ENCODE measurements around the gene SLC22A12.

The SLC22A12 gene

DNA sequence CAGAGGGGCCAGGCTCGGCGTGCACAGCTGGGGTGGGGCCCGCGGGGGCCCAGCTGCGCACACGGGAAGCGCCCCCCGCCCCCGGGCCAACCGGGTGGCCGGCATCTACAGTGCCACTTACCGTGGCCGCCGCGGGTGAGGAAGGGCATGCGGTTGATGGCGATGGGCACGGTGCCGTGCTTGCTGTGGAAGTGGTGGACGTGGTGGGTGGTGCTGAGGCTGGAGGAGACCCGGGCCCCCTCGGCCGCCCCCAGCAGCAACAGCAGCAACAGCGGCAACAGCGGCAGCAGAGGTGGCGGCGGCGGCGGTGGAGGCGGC is 51.4 kb downstream of the SLC22A12 start:
- TF ChIP-seq, protein P1, sequence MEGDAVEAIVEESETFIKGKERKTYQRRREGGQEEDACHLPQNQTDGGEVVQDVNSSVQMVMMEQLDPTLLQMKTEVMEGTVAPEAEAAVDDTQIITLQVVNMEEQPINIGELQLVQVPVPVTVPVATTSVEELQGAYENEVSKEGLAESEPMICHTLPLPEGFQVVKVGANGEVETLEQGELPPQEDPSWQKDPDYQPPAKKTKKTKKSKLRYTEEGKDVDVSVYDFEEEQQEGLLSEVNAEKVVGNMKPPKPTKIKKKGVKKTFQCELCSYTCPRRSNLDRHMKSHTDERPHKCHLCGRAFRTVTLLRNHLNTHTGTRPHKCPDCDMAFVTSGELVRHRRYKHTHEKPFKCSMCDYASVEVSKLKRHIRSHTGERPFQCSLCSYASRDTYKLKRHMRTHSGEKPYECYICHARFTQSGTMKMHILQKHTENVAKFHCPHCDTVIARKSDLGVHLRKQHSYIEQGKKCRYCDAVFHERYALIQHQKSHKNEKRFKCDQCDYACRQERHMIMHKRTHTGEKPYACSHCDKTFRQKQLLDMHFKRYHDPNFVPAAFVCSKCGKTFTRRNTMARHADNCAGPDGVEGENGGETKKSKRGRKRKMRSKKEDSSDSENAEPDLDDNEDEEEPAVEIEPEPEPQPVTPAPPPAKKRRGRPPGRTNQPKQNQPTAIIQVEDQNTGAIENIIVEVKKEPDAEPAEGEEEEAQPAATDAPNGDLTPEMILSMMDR (IDR thresholded peaks at IDR 0.05; ENCODE audit: insufficient read depth, low read depth, low read length, missing control alignments): no peak
- no peak overlapping the region for H3K4me3 ChIP-seq (ENCODE audit: low read depth, low read length)
- DNase-seq (ENCODE audit: low read depth): no peak

DNA sequence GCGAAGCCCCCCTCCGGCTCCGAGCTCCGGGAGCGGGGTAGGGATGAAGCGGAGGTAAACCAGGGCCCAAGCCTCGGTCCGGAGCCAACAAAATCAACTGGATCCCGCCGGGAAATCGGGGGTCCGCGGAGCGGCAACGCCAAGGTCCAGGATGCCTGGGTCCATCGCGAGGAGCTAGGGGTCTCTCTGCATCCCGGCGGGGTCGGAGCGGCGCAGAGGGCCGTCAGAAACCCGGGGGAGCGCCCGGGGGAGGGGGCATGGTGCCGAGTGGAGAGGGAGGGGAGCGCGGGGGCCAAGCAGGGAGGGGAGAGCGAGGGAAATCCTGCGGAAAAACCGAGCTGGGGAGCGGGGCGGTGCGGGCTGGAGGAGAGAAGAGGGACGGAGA is 51.8 kb downstream of the SLC22A12 start:
- TF ChIP-seq, protein P1 (IDR thresholded peaks at IDR 0.05; ENCODE audit: insufficient read depth, low read depth, low read length, missing control alignments): no peak
- H3K4me3 ChIP-seq (ENCODE audit: low read depth, low read length): no peak overlapping the region
- DNase-seq (ENCODE audit: low read depth): no peak

DNA sequence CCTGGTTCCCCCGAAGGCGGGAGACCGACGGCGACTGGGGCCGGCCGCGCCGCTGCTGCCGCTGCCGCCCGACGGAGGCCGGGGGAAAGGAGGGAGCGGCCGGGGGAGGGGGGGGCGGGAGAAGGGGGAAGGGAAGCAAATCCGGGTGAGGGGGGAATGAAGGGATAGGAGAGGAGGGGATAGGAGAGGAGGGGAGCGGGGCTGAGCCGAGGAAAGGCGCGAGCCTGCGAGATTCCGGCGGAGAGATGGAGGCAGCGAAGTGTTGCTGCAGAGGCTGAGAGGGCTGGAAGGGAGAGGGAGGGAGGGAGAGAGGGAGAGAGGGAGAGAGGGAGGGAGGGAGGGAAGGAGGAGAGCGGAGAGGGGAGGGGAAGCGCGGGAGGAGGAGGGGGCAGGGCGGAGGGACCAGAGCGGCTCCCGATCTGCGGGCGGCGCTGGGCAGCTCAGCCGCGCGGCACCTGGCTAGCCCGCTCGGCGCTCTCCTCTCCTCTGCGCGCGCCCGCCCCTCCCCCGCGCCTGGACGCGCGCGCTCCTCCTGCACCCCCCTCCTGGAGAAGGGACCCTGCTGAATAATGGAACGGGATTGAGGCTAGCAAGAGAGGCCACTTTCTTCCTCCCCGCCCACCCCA is 52.3 kb downstream of the SLC22A12 start:
- TF ChIP-seq, protein P1 (IDR thresholded peaks at IDR 0.05; ENCODE audit: insufficient read depth, low read depth, low read length, missing control alignments): no peak
- H3K4me3 ChIP-seq (ENCODE audit: low read depth, low read length): no peak overlapping the region
- no peak for DNase-seq (ENCODE audit: low read depth)

DNA sequence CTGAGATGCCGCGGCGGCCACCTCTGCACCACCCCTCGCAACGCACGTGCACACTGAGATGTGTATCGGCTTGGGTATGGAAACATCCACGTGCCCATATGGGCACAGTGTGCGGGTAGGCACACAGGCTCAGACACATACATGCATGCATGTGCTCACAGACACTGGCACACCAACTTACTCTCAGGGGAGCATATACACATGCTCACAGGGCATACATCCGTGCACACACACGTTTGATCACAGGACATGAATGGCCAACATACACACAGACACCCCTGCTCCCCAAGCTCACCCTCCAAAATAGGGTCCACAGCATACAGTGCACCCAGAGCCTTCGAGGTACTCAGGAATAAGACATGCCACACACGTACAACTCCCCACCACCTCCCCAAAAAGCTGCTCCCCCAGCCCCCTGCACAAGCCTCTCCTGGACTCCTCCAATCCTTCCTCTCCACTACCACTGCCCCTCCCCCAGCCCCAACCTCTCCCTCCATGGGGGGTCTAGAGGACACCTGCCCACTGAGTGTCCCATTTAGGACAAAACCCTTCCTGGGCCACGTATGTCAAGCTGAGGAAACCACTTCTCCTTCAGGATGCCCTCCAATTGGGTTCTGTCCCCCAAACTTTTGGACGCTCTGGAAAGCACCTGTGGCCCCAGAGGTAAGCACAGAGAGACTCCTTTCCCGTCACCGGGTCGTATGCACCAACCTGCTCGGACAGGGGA is 53.1 kb downstream of the SLC22A12 start:
- TF ChIP-seq, protein P1 (IDR thresholded peaks at IDR 0.05; ENCODE audit: insufficient read depth, low read depth, low read length, missing control alignments): no peak
- no peak overlapping the region for H3K4me3 ChIP-seq (ENCODE audit: low read depth, low read length)
- no peak for DNase-seq (ENCODE audit: low read depth)

DNA sequence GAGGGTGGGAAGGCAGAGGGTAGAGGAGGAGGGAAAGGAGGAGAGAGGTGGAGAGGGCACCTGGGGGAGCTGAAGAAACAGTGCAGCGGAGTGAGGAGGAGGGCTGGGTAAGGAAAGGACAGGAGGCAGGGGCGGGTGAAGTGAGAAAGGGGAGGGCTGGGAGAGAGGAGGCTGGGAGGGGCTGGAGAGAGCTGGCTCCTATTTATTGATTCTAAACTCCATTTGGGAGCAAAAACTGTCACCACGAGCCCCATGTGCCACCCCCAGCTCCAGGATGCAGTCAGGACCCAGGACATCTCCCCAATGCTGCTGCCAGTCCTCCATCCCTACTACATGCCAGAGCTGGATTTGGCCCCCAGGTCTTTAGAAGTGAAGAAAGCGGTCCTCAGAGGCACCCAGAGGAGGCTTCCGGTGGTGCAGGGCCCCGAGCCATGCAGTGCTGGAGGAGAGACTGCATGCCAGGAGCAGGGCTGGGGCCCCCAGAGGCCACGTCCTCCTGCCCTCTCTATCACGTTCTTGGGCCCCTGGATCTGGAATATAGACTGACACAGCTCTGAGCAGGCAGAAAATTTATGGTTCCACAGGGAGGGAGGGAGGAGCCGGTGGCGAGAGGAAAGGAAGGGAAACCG is 53.7 kb downstream of the SLC22A12 start:
- no peak overlapping the region for H3K4me3 ChIP-seq (ENCODE audit: low read depth, low read length)
- DNase-seq (ENCODE audit: low read depth): no peak
- TF ChIP-seq, protein P1 (IDR thresholded peaks at IDR 0.05; ENCODE audit: insufficient read depth, low read depth, low read length, missing control alignments): no peak

DNA sequence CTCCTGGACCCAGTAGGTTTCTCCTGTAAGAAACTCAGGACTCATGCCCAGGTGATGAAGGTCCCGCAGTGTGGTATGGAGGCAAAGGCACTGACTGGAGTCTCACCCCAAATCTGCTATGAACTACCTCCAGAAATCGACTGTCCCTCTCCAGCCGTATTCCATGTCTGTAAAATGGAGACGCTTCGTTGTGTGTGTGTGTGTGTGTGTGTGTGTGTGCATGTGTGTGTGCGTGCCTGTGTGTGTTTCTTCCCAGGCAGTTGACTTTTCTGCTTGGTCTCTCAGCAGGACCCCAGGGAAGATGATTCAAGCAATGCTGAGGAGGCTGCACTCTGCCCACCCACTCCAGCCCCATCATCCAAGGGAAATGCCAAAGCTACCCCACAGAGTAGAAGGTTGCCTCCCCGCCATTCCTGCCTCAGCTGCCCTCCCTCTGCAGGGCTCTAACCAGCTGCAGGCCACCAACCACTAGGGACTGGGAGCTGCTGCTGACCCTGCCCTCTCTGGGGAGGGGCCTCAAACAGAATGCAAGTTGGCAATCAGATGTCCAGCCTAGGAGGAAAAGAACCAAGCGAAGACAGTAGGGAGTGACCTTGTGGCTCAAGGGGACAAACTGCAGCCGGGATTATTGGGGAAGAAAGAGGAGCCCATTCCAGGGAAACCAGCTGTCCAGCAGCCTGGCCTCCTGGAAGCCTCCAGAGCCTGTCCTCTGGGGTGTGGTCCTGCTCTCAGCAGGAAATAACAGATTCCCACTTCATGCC is 56.2 kb downstream of the SLC22A12 start:
- H3K4me3 ChIP-seq (ENCODE audit: low read depth, low read length): no peak overlapping the region
- no peak for DNase-seq (ENCODE audit: low read depth)
- TF ChIP-seq, protein P1 (IDR thresholded peaks at IDR 0.05; ENCODE audit: insufficient read depth, low read depth, low read length, missing control alignments): no peak
